Activated effector memory CD4-positive, alpha-beta T cell treated with anti-CD3 and anti-CD28 coated beads, Interleukin-2, amount 50 U/mL, for 16 hours (primary cell): ENCODE results near the gene TXNRD3.

Source experiments
- DNase-seq: peaks from one replicate; pipeline ENCODE4 v3.0.0-alpha.2; 2020

Gene TXNRD3

DNA sequence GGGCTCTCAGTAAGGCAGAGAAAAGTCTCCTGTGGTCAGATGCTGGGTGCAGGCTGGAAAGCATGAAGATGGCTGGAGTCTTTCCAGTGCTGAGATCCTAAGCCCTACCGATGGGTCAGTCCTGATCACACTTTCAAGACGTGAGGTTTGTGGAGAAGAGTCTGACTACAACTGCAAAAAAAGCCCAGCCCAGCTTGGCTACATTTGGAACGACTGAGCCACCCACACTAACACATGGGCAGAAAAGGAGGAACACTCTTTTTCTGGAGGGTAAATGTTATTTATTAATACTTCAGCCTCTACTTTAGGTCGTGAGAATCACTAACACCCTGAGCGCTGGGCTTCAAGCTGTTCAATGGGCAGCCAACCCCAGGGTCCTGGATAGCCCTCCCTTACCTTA is 74.2 kb downstream of the TXNRD3 start:
- DNase-seq: no peak

DNA sequence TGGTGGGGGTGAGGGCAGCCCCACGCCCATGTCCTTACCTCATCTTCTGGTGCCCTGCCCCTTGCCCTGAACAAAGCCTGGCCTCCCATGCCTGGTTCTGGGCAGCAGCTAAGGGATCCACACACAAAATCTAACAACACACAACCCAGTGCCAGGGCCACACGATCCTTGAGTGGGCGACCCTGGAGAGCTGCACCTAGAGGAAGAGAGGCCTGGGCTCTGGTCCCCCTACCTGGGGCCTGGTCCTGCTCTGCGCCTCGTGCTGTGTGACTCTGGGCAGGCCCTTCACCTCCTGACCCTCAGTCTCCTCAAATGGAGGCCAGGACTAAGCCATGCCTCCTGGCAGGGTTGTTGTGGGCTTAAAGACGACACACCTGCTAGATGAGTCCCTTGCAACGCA is 76.2 kb downstream of the TXNRD3 start:
- DNase-seq: no peak

DNA sequence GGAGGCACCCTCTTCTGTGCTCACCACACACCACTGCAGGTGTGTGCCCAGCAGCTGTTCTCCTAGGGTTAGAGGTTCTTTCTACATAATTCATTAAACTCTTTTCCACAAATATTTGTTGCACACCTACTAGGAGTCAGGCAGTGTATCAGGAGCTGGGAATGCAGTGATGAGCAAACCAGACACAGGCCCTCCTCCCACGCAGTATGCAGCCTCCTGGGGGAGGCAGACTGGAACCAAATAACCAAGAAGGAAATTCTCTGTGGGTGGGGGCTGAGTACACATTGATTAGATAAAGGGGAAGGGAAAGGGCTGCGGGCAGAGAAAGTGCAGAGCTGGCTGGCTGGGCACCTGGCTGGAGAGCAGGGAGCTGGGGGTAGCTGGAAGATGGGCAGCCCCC is 77.7 kb downstream of the TXNRD3 start:
- DNase-seq: no peak

DNA sequence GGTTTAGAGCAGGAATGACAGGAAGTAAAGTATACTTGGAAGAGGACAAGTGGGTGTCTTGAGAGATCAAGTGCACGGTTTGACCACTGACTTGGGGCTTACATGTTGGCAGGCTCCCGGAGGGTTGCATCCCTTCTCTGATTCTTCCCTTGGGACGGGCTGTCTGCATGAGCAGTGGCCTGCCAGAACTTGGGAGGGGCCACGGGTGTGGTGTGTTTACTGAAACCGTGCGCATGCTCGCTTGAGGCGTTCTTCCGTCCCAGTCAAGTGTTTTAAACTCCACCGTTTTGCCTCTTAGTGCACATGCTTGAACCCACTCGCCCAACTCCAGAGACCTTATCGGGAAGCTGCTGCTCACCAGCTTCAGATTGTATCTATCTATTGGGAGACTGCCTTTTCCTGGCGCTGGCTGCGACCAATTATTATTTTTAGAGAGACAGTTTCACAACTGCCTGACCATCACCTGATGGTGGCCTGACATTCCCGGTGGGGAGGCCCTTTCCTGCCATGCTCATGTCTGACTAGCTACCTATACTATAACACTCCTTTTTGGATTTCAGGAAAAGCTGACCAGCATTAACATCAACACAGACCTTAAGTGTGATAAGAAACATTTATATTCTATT is 81.3 kb downstream of the TXNRD3 start:
- no peak for DNase-seq

DNA sequence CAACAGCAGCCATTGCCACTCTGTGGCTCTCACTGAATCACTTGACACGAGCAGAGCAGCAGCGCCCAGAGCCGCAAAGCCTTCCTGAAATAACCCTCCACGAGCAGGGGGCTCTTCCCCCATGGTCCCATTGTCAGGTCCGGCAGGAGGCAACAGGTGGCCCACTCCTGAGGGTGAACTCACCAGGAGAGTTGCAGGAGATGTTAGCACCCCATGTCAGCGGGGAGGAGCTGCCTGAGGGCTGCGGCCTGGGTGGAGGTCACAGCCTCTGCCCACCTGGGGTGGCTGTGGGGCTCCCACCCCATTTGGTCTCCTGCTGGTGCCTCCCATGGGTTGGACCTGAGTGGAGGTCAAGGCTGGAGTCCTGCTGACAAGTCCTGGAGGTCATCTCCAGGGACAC is 83.8 kb downstream of the TXNRD3 start:
- no peak for DNase-seq

DNA sequence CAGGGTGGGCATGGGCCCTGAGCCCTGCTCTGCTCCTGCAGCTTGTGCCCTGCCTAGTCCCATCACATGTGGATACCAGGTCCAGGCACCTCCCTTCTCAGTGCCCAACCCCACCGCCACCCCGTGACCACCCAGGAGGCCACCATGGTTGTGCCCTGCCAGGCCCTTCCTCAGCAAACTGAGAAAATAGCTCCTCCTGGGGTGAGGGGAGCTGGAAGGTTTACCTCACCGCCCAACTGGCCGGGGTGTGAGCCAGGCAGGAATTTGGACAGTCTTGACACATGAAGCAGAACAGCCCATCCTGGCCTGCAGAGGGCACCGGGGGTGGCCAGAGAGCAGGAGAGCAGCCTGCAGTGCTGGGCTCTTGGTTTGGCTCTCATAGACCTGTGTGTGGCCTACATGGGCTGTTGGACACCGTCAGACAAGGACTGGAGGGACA is 84.8 kb downstream of the TXNRD3 start:
- no peak for DNase-seq

DNA sequence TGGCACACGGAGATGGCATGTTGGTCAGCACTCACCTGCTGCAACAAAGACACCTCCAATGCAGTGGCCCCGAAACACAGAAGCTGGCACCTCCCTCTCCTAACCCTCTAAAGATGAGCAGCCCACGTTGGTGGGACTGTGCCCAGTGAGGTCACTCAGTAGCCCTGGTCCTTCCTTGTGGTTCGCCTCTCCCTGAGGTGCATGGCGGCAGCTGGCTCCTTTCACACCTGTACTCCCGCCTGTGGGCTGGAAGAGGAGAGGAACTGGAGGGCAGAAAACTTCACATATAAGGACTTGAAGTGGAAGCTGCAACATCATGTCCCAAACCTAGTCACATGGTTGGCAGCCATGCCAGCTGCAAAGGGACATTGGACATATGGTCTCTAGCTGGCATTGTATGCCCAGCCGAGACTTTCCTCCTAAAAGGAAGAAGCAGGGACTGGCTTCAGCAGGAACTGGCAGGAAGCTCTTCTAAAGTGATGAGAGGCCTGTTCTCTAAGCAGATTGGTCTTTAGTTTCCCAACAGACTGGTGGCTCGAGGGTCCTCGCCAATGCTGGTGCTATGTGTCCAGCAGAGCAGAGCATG is 85.4 kb downstream of the TXNRD3 start:
- DNase-seq: no peak

DNA sequence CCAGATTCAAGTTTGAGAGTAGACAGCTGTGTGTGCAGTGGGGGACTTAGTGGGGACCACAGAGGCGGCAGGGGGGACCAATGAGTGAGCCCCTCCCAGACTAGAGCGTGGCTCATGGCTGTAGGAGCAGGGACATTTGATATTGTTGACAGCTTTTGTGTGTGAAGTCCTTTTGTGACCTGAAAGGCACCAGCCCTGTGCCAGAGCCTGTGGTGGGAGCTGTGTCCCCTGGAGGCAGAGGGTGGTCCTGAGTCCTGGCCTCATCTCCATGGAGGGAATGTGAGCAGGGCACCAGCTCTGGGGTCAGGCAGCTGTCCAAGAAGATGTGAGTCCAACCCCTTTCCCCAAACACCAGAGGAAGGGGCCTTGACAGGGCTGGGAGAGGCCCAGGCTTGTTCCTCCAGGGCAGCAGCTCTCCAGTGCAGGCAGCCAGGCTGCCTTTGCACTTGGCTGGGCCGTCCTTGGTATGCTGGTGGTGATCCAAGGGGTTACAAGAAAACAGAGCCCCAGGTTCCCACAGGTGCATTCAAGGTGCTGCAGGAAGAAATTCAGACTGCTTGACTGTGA is 86.1 kb downstream of the TXNRD3 start:
- no peak for DNase-seq

DNA sequence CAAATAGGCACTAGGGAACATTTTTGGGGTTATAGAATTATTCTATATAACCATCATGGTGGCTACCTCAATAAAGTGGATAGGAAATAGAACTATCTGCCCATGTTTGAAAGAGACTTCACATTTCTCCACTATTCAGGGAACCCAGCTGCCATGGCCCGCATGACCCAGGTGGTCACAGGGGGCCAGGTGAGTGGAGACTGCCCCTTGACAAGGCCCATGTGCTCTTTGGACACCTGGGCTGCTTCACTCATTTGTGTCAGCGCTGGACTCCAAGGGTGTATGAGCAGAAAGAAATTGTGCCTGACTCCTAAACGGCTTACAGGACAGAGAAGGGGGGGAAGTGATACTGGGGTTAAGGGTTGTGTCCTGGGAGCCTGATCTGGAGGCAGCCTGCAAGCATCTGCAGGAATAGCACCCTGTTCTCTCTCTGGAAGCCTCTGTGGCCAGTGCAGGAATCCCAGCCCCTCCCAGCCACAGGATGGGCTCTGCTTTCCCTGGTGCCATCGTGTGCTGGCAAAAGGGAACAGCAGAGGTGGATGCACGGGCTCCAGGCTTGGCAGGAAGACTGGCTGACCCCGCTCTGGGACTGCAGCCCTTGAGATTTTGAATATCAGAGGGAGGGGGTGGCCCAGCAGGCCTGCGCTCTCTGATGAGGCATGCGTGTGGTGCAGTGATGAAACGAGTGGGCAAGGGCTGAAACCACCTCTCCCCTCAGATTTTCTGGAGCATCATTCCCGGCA is 87.1 kb downstream of the TXNRD3 start:
- DNase-seq: no peak

DNA sequence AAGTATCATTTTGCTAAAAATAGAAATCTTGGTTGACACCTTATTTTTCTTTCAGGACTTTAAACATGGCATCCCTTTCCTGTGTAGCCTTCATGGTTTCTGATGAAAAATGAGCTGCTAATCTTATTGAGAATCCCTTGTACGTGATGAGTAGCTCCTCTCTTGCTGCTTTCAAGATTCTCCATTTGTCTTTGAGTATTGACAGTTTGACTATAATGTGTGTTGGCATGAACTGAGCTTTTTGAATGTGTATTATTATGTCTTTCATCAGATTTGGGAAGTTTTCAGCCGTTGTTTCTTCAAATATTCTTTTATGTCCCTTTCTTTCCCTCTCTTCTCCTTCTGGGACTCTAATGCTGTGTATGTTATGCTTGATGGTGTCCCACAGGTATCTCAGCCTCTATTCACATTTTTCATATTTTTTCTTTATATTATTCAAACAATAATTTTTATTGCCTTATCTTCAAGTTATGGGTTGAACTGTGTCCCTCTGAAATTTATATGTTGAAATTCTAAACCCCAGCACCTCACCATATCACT is 92.1 kb downstream of the TXNRD3 start:
- no peak for DNase-seq

DNA sequence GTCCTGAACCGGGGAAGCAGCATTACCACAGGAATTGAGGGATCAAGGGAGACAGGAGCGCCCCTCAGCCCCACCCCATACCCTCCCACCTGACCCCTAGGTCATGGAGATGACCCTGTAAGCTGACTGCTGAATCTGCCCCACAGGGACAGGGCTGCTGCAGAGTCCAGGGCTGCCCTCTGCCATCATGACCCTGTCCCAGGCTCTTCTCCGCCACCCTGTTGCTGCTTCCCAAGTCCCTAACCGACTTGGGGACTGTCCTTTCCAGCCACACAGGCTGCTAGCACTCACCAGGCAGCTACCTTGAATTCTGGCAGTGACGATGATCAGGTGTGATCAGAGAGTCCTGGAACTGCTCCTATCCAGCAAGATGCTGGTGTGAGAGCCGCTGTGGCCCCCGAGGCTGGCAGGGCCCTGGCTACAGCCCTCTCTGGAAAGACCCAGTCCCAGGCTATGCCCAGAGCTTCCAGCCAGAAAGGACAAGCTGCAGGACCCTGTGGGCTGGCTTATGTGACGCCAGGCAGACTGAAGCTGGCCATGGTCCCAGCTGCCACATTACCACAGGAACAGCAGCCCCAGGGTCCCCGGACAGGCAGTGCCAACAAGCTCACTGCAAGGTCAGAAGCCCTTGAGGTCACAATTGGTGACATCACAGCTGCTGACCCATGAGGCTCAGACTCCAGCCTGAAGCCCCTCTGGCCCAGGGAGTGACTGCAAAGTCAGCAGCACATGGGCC is 96.4 kb downstream of the TXNRD3 start, which contains the start of gene C3orf22:
Gene C3orf22, minus strand, starts transcription at position 597 of the 736 bp plus-strand sequence. CDS start 5,542 bp downstream, outside the sequence.
- DNase-seq: peak; percentile 56

DNA sequence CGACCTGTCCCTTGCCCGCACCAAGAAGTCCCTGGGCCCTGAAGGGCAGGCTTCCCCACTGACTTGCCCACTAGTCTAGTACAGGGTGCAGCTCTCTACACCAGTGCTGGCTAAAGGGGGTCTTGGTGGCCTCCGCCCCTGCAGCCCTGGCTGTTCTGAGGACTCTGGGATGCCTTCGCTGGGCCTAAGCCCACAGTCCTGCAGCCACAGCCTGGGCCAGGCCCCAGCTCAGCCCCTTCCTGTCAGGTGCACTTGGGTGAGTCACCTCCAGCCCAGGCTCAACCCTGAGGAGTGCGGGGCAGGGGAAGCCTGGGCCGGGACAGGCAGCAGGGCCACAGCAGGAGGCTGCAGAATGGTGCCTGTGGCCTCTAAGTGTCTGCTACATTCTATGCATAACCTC is 97.2 kb downstream of the TXNRD3 start:
- no peak for DNase-seq

DNA sequence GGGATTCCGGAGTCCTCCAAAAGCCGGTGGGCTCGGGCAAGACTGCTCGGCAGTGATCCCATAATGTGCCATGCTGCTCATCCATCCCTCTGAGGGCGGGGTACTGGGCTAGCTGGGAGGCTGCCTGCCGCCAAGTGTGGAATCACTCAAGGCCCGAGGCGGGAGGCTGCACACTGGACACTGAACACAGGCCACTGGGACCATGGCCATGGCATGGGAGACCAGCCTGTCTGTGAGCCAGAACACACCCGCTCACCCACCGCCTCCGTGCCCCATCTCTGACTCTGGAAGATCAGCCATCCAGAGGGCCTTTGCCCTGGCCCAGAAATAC is 97.5 kb downstream of the TXNRD3 start:
- DNase-seq: peak; percentile 60
